Spleen (tissue), 11 donors: ENCODE data around the gene BRDT. TPM values are rescaled to one million over a fixed set of nuclear protein-coding genes. Genes with fewer than 3 reads are reported as not detected.

ENCODE experiments used
- DNase-seq: peaks from one replicate; pipeline ENCODE4 v3.0.0-alpha.2; 2020
- H3K27ac ChIP-seq, 8 donors: fragments of 200-600 bp; sonication (generic) in 7 of 8; 1 replicate in 4 of 8; 2 replicates in 4 of 8; pipeline versions ENCODE4 v1.5.0 to v1.8.0; 2016 to 2021; ENCODE audit warnings: inconsistent platforms in 4 of 8, mild to moderate bottlenecking in 4 of 8, moderate library complexity in 1 of 8
- H3K27me3 ChIP-seq, 7 donors: fragments of 200-600 bp; sonication (generic) in 6 of 7; replicated peaks in 1 of 7; 1 replicate in 4 of 7; 2 replicates in 3 of 7; pipeline versions ENCODE4 v1.5.0 to v1.8.0; 2016 to 2021; ENCODE audit warnings: inconsistent platforms in 3 of 7, mild to moderate bottlenecking in 1 of 7
- H3K36me3 ChIP-seq, 6 donors: fragments of 200-600 bp; sonication (generic) in 5 of 6; 1 replicate in 4 of 6; 2 replicates in 2 of 6; pipeline versions ENCODE4 v1.5.0 to v1.8.0; 2016 to 2021; ENCODE audit warnings: inconsistent platforms in 2 of 6
- H3K4me1 ChIP-seq, 6 donors: fragments of 200-600 bp; sonication (generic) in 5 of 6; 1 replicate in 3 of 6; 2 replicates in 3 of 6; pipeline versions ENCODE4 v1.5.0 to v1.8.0; 2016 to 2021; ENCODE audit warnings: inconsistent platforms in 3 of 6
- H3K4me3 ChIP-seq, 8 donors: fragments of 200-600 bp; sonication (generic) in 7 of 8; 1 replicate in 4 of 8; 2 replicates in 4 of 8; pipeline versions ENCODE4 v1.5.0 to v1.8.0; 2016 to 2021; ENCODE audit warnings: inconsistent platforms in 4 of 8, mild to moderate bottlenecking in 4 of 8, moderate library complexity in 2 of 8
- H3K9me3 ChIP-seq, 8 donors: fragments of 200-600 bp; sonication (generic) in 7 of 8; 1 replicate in 4 of 8; 2 replicates in 4 of 8; pipeline versions ENCODE4 v1.5.0 to v1.8.0; 2016 to 2021; ENCODE audit warnings: inconsistent platforms in 4 of 8
- POLR2A ChIP-seq, 3 donors: fragments of 450-650 bp; IDR thresholded peaks; one replicate each; pipeline ENCODE4 v1.5.1; 2017; ENCODE audit warnings: antibody characterized with exemption in 3 of 3, mild to moderate bottlenecking in 1 of 3
- POLR2AphosphoS5 ChIP-seq, 3 donors: sonication (generic); formaldehyde crosslinking; IDR thresholded peaks; one replicate each; pipeline ENCODE4 v1.5.1; 2017; ENCODE audit warnings: antibody characterized with exemption in 3 of 3
- WGBS, 5 donors: extraction: QIAGEN DNeasy Blood & Tissue Kit in 3 of 5; methylation state at CpG; one replicate each; pipeline versions ENCODE4 v1.1.5 to v1.1.7; 2013 to 2018; 5-methylcytosine and 5-hydroxymethylcytosine counted together
- intact Hi-C: fragments of 100-400 bp; cut with DNase I; formaldehyde crosslinking; loops from one replicate; pipeline ENCODE4 v1.15.0; 2023; ENCODE audit warnings: low total_unique reads
- polyA plus RNA-seq, 3 donors: library from polyadenylated mRNA; stranded (reverse); fragments of 200-250 nt; gene quantifications; one replicate each; pipeline ENCODE4 v1.2.1, GENCODE V29; 2013
- total RNA-seq, 7 donors: library from RNA; depleted of rRNA in 3 of 7; stranded (reverse); fragments of >200 nt in 3 of 7; fragmentation: NEBNext Ultra II Directional in 4 of 7; extraction: Animal tissue kit (Norgen Biotek cat#: 25700) in 4 of 7; gene quantifications; one replicate each; pipeline versions ENCODE4 v1.1.0 to v1.2.1, GENCODE V29; 2016 to 2021
- TF ChIP-seq, protein P1 (sequence below), 11 experiments: fragments of 200-600 bp in 7 of 11; fragments of 450-650 bp in 4 of 11; sonication (generic) in 4 of 11; IDR thresholded peaks in 8 of 11; conservative IDR thresholded peaks in 3 of 11; 1 replicate in 7 of 11; 2 replicates in 4 of 11; pipeline versions ENCODE4 v1.4.0 to v1.8.0; 2016 to 2021; ENCODE audit warnings: antibody characterized with exemption in 11 of 11, inconsistent platforms in 4 of 11, mild to moderate bottlenecking in 1 of 11
- donor health status: healthy with polysubstance abuse.
- donor health status: DM: no; HTN: no; CAD: no; lungs with moderate emphysema.
- donor health status: DM: no; HTN: no; CAD: no.
- donor health status: Bipolar disorder and iron deficiency.
- donor health status: healthy.
- donor health status: DM: no; HTN: no; CAD: no.
- donor health status: DM: yes; HTN: yes; CAD: no.

BRDT gene
- total and polyA plus RNA-seq, 10 donors, result 0.09 to 0.43 TPM; not detected in 8

DNA sequence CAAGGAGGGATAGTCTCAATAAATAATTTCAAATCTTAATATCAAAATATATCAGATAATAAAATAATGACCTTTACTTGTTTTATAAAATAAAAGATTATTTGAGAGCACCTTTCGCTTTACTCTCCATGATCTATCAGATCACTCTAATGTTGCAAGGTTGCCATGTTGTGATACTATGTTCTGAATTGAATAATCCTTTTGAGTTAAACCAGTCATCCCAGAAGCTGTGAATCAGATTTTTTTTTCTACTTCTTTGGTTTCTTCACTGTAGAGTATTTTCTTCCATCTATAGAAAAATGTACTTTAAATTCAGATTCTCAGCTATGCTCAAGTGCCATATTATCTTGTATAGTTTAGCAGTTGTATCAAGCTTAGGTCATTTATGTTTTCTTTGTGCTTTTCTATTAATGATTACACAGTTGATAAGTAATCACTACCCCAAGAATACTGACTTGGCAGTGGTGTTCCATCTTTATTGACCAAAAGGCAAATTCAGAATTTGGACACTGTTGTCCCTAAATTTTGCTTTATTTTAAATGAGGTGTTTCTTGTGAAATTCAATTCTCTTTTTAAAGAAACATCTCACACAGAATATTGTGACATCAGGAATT, 32.9 kb downstream of the BRDT start:
- Histone ChIP-seq H3K36me3 (no peaks in the 10 kb centered on the region), H3K4me1 (no peaks in the 10 kb centered on the region), H3K4me3 (no peak overlapping the region), H3K27ac (no peak overlapping the region), H3K27me3 (no peaks in the 10 kb centered on the region), H3K9me3 (no peaks in the 10 kb centered on the region)
- no peak for DNase-seq
- WGBS, 5 donors, result 39 to 53% (median 44%) methylated on average over 1 of the region's 1 CpG
- TF ChIP-seq POLR2A (IDR thresholded peaks at IDR 0.05) (no peak), POLR2AphosphoS5 (IDR thresholded peaks at IDR 0.05) (no peak)
- TF ChIP-seq, protein P1, sequence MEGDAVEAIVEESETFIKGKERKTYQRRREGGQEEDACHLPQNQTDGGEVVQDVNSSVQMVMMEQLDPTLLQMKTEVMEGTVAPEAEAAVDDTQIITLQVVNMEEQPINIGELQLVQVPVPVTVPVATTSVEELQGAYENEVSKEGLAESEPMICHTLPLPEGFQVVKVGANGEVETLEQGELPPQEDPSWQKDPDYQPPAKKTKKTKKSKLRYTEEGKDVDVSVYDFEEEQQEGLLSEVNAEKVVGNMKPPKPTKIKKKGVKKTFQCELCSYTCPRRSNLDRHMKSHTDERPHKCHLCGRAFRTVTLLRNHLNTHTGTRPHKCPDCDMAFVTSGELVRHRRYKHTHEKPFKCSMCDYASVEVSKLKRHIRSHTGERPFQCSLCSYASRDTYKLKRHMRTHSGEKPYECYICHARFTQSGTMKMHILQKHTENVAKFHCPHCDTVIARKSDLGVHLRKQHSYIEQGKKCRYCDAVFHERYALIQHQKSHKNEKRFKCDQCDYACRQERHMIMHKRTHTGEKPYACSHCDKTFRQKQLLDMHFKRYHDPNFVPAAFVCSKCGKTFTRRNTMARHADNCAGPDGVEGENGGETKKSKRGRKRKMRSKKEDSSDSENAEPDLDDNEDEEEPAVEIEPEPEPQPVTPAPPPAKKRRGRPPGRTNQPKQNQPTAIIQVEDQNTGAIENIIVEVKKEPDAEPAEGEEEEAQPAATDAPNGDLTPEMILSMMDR (IDR thresholded peaks at IDR 0.05 in 8 of 11, conservative IDR thresholded peaks at IDR 0.05 in 3 of 11), result no peak
- intact Hi-C loops, result no loop called here

DNA sequence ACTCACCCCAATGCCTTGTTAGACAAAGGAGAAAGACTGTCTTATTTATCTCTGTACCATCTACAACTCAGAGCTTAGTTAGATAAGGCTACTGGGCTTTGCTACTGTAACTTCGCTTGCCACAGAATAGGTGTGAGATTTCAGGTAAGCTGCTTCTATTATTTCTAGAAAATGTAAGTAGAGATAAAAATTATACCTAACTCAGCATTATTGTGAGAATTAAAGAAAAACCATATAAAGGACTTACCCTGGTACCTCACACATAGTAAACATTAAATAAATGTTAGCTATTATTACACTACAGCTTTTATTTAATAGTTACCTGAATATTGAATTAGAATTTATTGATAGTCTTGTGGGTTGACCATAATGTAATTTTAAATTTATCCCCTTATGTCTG, 44.1 kb downstream of the BRDT start:
- DNase-seq, result no peak
- TF ChIP-seq POLR2AphosphoS5 (IDR thresholded peaks at IDR 0.05) (no peak), POLR2A (IDR thresholded peaks at IDR 0.05) (no peak)
- TF ChIP-seq, protein P1 (IDR thresholded peaks at IDR 0.05 in 8 of 11, conservative IDR thresholded peaks at IDR 0.05 in 3 of 11), result no peak
- H3K36me3 ChIP-seq, result no peaks in the 10 kb centered on the region
- H3K4me3 ChIP-seq, result no peak overlapping the region
- intact Hi-C loops, result no loop called here
- no peaks in the 10 kb centered on the region for H3K27me3 ChIP-seq
- WGBS, 5 donors, result 88 to 100% (median 95%) methylated on average over 1 of the region's 1 CpG
- H3K4me1 ChIP-seq, result no peaks in the 10 kb centered on the region
- H3K27ac ChIP-seq, result no peak overlapping the region
- H3K9me3 ChIP-seq, result no peaks in the 10 kb centered on the region

DNA sequence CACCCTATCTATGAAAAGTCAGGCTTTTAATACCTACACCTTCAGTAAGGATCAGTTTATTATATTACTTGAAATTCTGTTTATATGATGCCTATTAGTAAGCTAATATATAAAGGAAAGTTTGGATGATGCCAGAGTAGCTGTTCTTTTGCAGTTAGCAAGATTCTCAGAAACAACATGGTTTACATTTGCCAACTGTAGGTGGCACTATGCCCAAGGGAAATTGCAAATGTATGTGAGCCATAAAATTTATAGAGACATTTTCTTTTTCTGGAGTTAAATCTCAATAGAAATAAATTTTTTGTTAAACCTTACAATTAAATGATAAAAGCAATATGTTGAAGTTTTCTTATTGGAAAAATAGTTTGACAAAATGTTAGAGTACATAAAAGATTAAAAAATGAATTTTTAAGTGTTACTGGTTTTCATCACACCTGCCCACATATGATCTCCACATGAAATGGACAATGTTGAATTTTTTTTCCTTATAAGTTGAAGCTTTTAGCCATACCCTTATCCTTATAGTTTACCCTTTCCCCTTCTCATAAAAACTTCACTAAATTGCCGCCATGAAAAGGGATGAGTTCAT, 48.5 kb downstream of the BRDT start:
- H3K27me3 ChIP-seq, result no peaks in the 10 kb centered on the region
- no peak overlapping the region for H3K4me3 ChIP-seq
- intact Hi-C loops, result loop anchor here (5.0 kb wide), 1 partner anchor 625 kb away; no protein-coding TSS in a partner anchor
- no peaks in the 10 kb centered on the region for H3K36me3 ChIP-seq
- no peak overlapping the region for H3K27ac ChIP-seq
- no peaks in the 10 kb centered on the region for H3K4me1 ChIP-seq
- WGBS, 5 donors, result 90 to 97% (median 94%) methylated on average over 1 of the region's 1 CpG
- no peak for DNase-seq
- no peak for TF ChIP-seq POLR2AphosphoS5 (IDR thresholded peaks at IDR 0.05)
- TF ChIP-seq, protein P1 (IDR thresholded peaks at IDR 0.05 in 8 of 11, conservative IDR thresholded peaks at IDR 0.05 in 3 of 11), result peak in 10 of 11 experiments; percentile 7 to 55 (median 45)
- no peak for TF ChIP-seq POLR2A (IDR thresholded peaks at IDR 0.05)
- no peaks in the 10 kb centered on the region for H3K9me3 ChIP-seq

DNA sequence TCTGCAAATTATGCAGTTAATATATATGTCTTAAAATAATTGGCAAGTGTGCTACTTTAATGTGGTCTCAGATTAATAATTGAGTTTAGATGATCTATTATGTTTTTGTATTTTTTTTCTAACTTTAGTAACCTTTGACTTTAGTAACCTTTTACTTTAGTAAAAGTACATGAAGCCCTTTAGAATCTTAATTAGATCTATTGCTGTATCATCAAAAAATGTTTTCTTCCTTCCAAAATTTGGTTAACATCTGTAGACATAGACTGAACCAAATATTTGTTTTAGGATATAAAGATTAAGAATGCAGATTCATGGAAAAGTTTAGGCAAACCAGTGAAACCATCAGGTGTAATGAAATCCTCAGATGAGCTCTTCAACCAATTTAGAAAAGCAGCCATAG, 54.9 kb downstream of the BRDT start:
- no peaks in the 10 kb centered on the region for H3K27me3 ChIP-seq
- intact Hi-C loops, result no loop called here

More for the DNA sequence above, 54.9 kb downstream of the BRDT start:
- Histone ChIP-seq H3K4me1 (no peaks in the 10 kb centered on the region), H3K36me3 (no peaks in the 10 kb centered on the region), H3K9me3 (no peaks in the 10 kb centered on the region), H3K4me3 (no peak overlapping the region), H3K27ac (no peak overlapping the region)
- no peak for TF ChIP-seq POLR2AphosphoS5 (IDR thresholded peaks at IDR 0.05)
- no peak for TF ChIP-seq POLR2A (IDR thresholded peaks at IDR 0.05)
- TF ChIP-seq, protein P1 (IDR thresholded peaks at IDR 0.05 in 8 of 11, conservative IDR thresholded peaks at IDR 0.05 in 3 of 11), result no peak
- no peak for DNase-seq
